ENCODE measurements around the gene EPS15.

Gene EPS15

GRCh38 chr1:51324251-51325010, 194.6 kb downstream of the EPS15 start:
- Histone ChIP-seq H3K4me1 (ENCODE audit: control insufficient read depth in 2 of 2, insufficient read depth in 2 of 2, low read length in 2 of 2) (peaks cover 12 to 20% of the 10 kb centered on the region in 2 donors), H3K36me3 (ENCODE audit: control insufficient read depth in 2 of 2, insufficient read depth in 2 of 2, low read length in 2 of 2) (no peaks in the 10 kb centered on the region), H3K27me3 (ENCODE audit: control insufficient read depth in 2 of 2, insufficient read depth in 2 of 2, low read length in 2 of 2) (no peaks in the 10 kb centered on the region), H3K9ac (ENCODE audit: low read depth in 1 of 2, low read length in 2 of 2) (no peak overlapping the region), H3K9me3 (ENCODE audit: control insufficient read depth in 2 of 2, low read length in 2 of 2) (no peaks in the 10 kb centered on the region), H3K4me3 (ENCODE audit: low read length in 2 of 2) (no peak overlapping the region), H3K27ac (ENCODE audit: low read depth in 2 of 2, low read length in 2 of 2) (no peak overlapping the region)

DNA sequence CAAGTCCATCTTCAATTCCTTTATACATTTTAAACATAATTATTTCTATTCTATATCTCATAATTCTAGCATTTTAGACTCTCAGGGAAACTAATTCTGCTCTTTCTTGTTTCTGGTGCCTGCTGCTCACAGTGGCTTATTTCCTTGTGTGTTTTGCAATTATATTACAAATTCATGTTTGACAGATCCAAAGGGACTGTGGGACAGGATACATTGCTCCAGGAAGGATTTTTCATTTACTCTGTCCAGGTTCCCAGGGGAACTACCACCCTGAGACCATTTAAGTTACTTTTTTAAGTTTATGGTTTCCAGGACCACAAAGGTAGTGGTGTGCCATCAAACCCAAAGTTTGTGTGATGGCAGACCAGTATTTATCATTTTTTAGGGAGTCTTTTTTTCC, 195.3 kb downstream of the EPS15 start:
- Histone ChIP-seq H3K27ac (ENCODE audit: low read depth in 2 of 2, low read length in 2 of 2) (no peak overlapping the region), H3K9ac (ENCODE audit: low read depth in 1 of 2, low read length in 2 of 2) (no peak overlapping the region), H3K4me1 (ENCODE audit: control insufficient read depth in 2 of 2, insufficient read depth in 2 of 2, low read length in 2 of 2) (peaks cover 6 to 13% of the 10 kb centered on the region in 2 donors), H3K36me3 (ENCODE audit: control insufficient read depth in 2 of 2, insufficient read depth in 2 of 2, low read length in 2 of 2) (no peaks in the 10 kb centered on the region), H3K27me3 (ENCODE audit: control insufficient read depth in 2 of 2, insufficient read depth in 2 of 2, low read length in 2 of 2) (no peaks in the 10 kb centered on the region), H3K4me3 (ENCODE audit: low read length in 2 of 2) (no peak overlapping the region), H3K9me3 (ENCODE audit: control insufficient read depth in 2 of 2, low read length in 2 of 2) (no peaks in the 10 kb centered on the region)

DNA sequence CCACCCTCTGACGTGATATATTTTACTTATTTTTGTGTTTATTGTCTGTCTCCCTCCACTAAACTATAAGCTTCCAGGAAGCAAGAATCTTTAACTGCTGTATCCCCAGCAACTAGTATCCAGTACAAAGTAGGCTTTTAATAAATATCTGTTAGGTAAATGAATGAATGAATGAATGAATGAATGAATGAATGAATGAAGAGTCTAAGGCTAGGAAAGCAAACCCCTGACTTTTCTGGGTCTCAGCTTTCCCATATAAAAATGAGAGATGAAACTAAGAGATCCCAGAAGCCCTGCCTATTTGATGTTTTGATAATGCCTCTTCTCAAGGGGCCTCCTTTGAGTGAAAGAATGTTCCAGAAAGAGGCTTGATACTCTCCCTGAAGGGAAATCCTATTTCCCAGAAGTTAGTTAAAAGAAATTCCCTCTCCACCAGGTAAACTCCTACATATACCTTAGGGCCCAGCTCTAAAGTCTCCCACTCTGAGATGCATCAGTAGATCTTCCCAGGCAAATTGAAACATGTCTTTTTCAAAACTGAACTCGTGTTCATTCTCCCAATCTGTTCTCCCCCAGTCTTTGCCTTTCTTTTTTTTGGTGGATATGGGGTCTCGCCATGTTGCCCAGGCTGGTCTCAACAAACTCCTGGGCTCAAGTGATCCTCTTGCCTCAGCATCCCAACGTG, 196.5 kb downstream of the EPS15 start:
- Histone ChIP-seq H3K4me3 (ENCODE audit: low read length in 2 of 2) (no peak overlapping the region), H3K27me3 (ENCODE audit: control insufficient read depth in 2 of 2, insufficient read depth in 2 of 2, low read length in 2 of 2) (no peaks in the 10 kb centered on the region), H3K4me1 (ENCODE audit: control insufficient read depth in 2 of 2, insufficient read depth in 2 of 2, low read length in 2 of 2) (peaks cover 4 to 11% of the 10 kb centered on the region in 2 donors), H3K27ac (ENCODE audit: low read depth in 2 of 2, low read length in 2 of 2) (no peak overlapping the region), H3K9ac (ENCODE audit: low read depth in 1 of 2, low read length in 2 of 2) (no peak overlapping the region), H3K36me3 (ENCODE audit: control insufficient read depth in 2 of 2, insufficient read depth in 2 of 2, low read length in 2 of 2) (no peaks in the 10 kb centered on the region), H3K9me3 (ENCODE audit: control insufficient read depth in 2 of 2, low read length in 2 of 2) (no peaks in the 10 kb centered on the region)

DNA sequence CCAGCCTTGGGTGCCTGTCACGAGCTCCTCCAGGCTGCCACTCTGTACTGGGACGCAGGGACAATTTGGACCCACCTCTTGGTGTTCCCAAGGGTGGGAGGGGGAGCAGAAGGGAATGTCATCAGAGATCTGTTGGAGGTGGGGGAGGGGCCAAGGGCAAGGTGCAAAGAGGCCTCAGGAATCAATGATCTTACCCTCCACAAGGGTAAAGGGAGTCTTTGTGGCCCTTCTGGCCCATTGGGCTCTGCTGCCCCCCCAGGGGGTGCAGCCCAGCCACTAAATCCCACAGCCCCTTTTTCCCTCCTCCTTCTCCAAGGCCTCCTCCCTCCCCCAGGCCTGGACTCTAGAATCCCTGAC, 197.2 kb downstream of the EPS15 start:
- H3K9me3 ChIP-seq (ENCODE audit: control insufficient read depth in 2 of 2, low read length in 2 of 2) = no peaks in the 10 kb centered on the region
- peaks cover 5 to 11% of the 10 kb centered on the region in 2 donors for H3K4me1 ChIP-seq (ENCODE audit: control insufficient read depth in 2 of 2, insufficient read depth in 2 of 2, low read length in 2 of 2)
- H3K27me3 ChIP-seq (ENCODE audit: control insufficient read depth in 2 of 2, insufficient read depth in 2 of 2, low read length in 2 of 2) = no peaks in the 10 kb centered on the region
- no peaks in the 10 kb centered on the region for H3K36me3 ChIP-seq (ENCODE audit: control insufficient read depth in 2 of 2, insufficient read depth in 2 of 2, low read length in 2 of 2)
- no peak overlapping the region for H3K9ac ChIP-seq (ENCODE audit: low read depth in 1 of 2, low read length in 2 of 2)
- peak overlapping the region; percentile 50 to 57 for H3K27ac ChIP-seq (ENCODE audit: low read depth in 2 of 2, low read length in 2 of 2)
- no peak overlapping the region for H3K4me3 ChIP-seq (ENCODE audit: low read length in 2 of 2)

GRCh38 chr1:51320967-51321923, 197.8 kb downstream of the EPS15 start:
- Histone ChIP-seq H3K9ac (ENCODE audit: low read depth in 1 of 2, low read length in 2 of 2) (no peak overlapping the region), H3K4me3 (ENCODE audit: low read length in 2 of 2) (no peak overlapping the region), H3K4me1 (ENCODE audit: control insufficient read depth in 2 of 2, insufficient read depth in 2 of 2, low read length in 2 of 2) (peaks cover 7 to 11% of the 10 kb centered on the region in 2 donors), H3K27ac (ENCODE audit: low read depth in 2 of 2, low read length in 2 of 2) (peak overlapping the region; percentile 50 to 57), H3K27me3 (ENCODE audit: control insufficient read depth in 2 of 2, insufficient read depth in 2 of 2, low read length in 2 of 2) (no peaks in the 10 kb centered on the region), H3K9me3 (ENCODE audit: control insufficient read depth in 2 of 2, low read length in 2 of 2) (no peaks in the 10 kb centered on the region), H3K36me3 (ENCODE audit: control insufficient read depth in 2 of 2, insufficient read depth in 2 of 2, low read length in 2 of 2) (no peaks in the 10 kb centered on the region)

DNA sequence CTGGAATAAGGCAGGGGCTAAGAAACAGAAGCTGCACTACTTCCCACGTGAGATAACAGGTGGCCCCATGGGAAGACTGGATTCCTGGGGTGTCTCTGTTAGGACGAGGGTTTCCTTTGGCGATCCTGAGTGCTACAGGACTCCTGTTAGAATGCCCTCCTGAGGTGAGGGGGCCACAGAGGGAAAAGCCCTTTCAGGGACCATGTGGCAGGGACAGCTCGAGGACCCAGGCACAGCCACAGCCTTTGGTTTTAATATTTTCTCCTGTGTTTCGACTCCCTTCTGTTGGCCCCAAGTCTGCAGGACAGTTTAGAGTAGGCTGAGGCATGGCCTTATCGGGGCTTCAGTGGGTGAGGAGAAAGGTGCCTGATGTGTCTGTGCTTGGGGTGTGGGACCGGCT, 201.3 kb downstream of the EPS15 start:
- no peaks in the 10 kb centered on the region for H3K36me3 ChIP-seq (ENCODE audit: control insufficient read depth in 2 of 2, insufficient read depth in 2 of 2, low read length in 2 of 2)
- H3K27me3 ChIP-seq (ENCODE audit: control insufficient read depth in 2 of 2, insufficient read depth in 2 of 2, low read length in 2 of 2) = no peaks in the 10 kb centered on the region
- no peak overlapping the region for H3K9ac ChIP-seq (ENCODE audit: low read depth in 1 of 2, low read length in 2 of 2)
- no peak overlapping the region for H3K4me3 ChIP-seq (ENCODE audit: low read length in 2 of 2)
- H3K4me1 ChIP-seq (ENCODE audit: control insufficient read depth in 2 of 2, insufficient read depth in 2 of 2, low read length in 2 of 2) = peaks cover 30 to 39% of the 10 kb centered on the region in 2 donors
- H3K27ac ChIP-seq (ENCODE audit: low read depth in 2 of 2, low read length in 2 of 2) = no peak overlapping the region
- no peaks in the 10 kb centered on the region for H3K9me3 ChIP-seq (ENCODE audit: control insufficient read depth in 2 of 2, low read length in 2 of 2)

DNA sequence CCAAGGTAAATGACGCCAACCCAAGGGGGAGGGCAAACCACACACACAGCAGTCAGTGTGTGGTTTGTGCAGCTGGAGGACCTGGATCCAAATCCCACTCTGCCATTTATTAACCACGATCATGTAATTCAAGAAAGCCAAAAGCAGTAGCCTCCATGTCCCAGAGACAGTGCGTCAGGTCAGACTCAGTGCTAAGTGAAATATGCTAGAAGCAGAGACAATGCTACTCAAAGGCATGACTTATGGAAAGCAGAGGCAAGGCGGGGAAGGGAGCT, 202.3 kb downstream of the EPS15 start:
- Histone ChIP-seq H3K4me1 (ENCODE audit: control insufficient read depth in 2 of 2, insufficient read depth in 2 of 2, low read length in 2 of 2) (peaks cover 30 to 35% of the 10 kb centered on the region in 2 donors), H3K36me3 (ENCODE audit: control insufficient read depth in 2 of 2, insufficient read depth in 2 of 2, low read length in 2 of 2) (peaks cover 6 to 8% of the 10 kb centered on the region in 2 donors), H3K27me3 (ENCODE audit: control insufficient read depth in 2 of 2, insufficient read depth in 2 of 2, low read length in 2 of 2) (no peaks in the 10 kb centered on the region), H3K9ac (ENCODE audit: low read depth in 1 of 2, low read length in 2 of 2) (no peak overlapping the region), H3K27ac (ENCODE audit: low read depth in 2 of 2, low read length in 2 of 2) (no peak overlapping the region), H3K9me3 (ENCODE audit: control insufficient read depth in 2 of 2, low read length in 2 of 2) (no peaks in the 10 kb centered on the region), H3K4me3 (ENCODE audit: low read length in 2 of 2) (no peak overlapping the region)

- Histone ChIP-seq H3K9me3 (ENCODE audit: control insufficient read depth in 2 of 2, low read length in 2 of 2) (no peaks in the 10 kb centered on the region), H3K27ac (ENCODE audit: low read depth in 2 of 2, low read length in 2 of 2) (no peak overlapping the region), H3K4me3 (ENCODE audit: low read length in 2 of 2) (no peak overlapping the region), H3K27me3 (ENCODE audit: control insufficient read depth in 2 of 2, insufficient read depth in 2 of 2, low read length in 2 of 2) (no peaks in the 10 kb centered on the region), H3K9ac (ENCODE audit: low read depth in 1 of 2, low read length in 2 of 2) (no peak overlapping the region), H3K4me1 (ENCODE audit: control insufficient read depth in 2 of 2, insufficient read depth in 2 of 2, low read length in 2 of 2) (peaks cover 30% of the 10 kb centered on the region in 2 donors), H3K36me3 (ENCODE audit: control insufficient read depth in 2 of 2, insufficient read depth in 2 of 2, low read length in 2 of 2) (peaks cover 9 to 13% of the 10 kb centered on the region in 2 donors)
Measured at GRCh38 chr1:51316113-51316845, 202.8 kb downstream of the EPS15 start.

GRCh38 chr1:51314974-51315373, 204.1 kb downstream of the EPS15 start:
- Histone ChIP-seq H3K36me3 (ENCODE audit: control insufficient read depth in 2 of 2, insufficient read depth in 2 of 2, low read length in 2 of 2) (peaks cover 14 to 18% of the 10 kb centered on the region in 2 donors), H3K4me3 (ENCODE audit: low read length in 2 of 2) (no peak overlapping the region), H3K9ac (ENCODE audit: low read depth in 1 of 2, low read length in 2 of 2) (peak overlapping the region; percentile 38 to 65), H3K4me1 (ENCODE audit: control insufficient read depth in 2 of 2, insufficient read depth in 2 of 2, low read length in 2 of 2) (peaks cover 28 to 30% of the 10 kb centered on the region in 2 donors), H3K27ac (ENCODE audit: low read depth in 2 of 2, low read length in 2 of 2) (peak overlapping the region; percentile 90 to 92), H3K9me3 (ENCODE audit: control insufficient read depth in 2 of 2, low read length in 2 of 2) (no peaks in the 10 kb centered on the region), H3K27me3 (ENCODE audit: control insufficient read depth in 2 of 2, insufficient read depth in 2 of 2, low read length in 2 of 2) (no peaks in the 10 kb centered on the region)
